GM11168 (cell line): ENCODE measurements around the gene NFS1.
"Not testable (repeated sequence)": the region's sequence is repeated elsewhere in the genome, so short reads cannot be mapped to it uniquely, and the experiment has no call there.

Source experiments
- in situ Hi-C: fragments of 300-500 bp; cut with MboI; formaldehyde crosslinking; loops from one replicate; pipeline ENCODE4 v1.12.0; 2022; ENCODE audit warnings: low sequenced_read_pairs; ENCODE audit not compliant: unreplicated experiment

Gene NFS1

GRCh38 chr20:35710884-35711587 is 11.9 kb upstream of the NFS1 start:
- in situ Hi-C loops, result no loop called here

- in situ Hi-C loops, result no loop called here
Observed at GRCh38 chr20:35710039-35710438, 10.9 kb upstream of the NFS1 start.

- in situ Hi-C loops, result no loop called here
Observed at GRCh38 chr20:35709259-35709658, 10.1 kb upstream of the NFS1 start.

- in situ Hi-C loops, result no loop called here
Observed at GRCh38 chr20:35708502-35708901, 9.3 kb upstream of the NFS1 start.

DNA sequence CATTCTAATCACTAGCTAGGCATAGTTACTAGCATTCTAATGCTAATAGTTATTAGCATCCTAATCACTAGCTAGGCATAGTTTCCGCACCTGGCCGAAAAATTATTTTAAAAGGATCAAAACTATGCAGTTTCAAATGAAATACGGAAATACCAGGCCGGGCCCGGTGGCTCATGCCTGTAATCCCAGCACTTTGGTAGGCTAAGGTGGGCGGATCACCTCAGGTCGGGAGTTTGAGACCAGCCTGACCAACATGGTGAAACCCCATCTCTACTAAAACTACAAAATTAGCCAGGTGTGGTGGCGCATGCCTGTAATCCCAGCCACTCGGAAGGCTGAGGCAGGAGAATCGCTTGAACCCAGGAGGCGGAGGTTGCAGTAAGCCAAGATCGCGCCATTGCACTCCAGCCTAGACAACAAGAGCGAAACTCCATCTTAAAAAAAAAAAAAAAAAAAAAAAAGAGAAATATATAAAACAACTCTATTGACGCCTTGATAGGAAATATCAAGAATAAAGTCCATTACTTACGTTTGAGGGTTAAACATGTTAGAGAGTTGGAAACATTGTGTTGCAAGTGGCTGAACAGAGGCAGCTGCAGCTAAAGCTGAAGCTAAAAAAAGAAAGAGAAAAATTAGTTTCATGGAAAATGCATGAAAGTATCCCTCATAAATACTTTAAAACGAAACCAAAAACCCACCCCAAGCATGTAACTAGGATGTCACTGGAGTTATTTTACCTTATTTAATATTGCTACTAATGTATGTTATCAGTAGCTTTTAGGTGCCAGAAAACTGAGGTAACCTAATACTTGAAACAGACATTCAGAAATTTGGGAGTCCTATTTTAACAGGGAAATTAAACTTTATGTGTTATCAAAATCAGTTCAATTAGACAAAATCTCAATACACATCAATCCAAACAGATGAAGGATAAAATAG is 7.7 kb upstream of the NFS1 start:
- in situ Hi-C loops, result not testable (repeated sequence)

DNA sequence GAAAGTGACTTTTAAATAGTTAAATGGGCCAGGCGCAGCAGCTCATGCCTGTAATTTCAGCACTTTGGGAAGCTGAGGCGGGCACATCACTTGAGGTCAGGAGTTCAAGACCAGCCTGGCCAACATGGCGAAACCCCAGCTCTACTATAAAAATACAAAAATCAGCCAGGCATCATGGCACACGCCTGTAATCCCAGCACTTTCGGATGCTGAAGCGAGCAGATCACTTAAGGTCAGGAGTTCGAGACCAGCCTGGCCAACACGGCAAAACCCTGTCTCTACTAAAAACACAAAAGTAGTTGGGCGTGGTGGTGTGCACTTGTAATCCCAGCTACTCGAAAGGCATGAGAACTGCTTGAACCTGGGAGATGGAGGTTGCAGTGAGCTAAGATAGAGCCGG is 6.7 kb upstream of the NFS1 start:
- in situ Hi-C loops, result not testable (repeated sequence)

DNA sequence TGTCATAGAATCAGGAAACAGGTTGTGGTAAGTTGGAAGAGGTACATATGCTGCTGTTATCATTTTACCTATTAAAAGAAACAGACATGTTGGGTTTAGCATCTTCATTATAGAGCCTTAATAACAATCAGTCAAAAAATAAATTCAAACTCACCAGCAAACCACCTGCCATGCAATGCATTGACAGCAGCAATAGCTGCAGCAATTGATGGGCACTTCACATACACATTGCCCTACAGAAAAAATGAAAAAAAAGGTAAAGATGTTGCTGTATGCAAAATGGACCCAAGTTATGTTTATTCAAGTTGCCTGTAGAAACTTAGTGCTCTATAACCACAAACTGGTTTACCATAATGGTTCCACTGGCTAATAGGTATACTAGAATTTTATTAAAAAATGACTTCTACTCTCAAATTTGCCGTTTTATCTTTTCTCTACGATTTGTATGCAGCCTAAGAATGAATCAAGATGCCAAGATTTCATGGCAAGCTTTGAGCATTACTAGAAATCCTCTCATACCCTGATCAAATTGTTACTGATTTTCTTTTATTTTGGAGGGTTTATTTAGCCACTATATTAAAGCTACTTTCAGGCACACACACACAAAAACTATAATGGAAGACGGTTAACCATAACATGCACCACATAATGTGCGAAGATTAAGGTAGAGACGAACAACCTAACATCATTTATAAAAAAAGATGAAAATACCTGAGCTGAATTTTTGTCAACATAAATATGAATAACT is 5.5 kb upstream of the NFS1 start:
- in situ Hi-C loops, result no loop called here

DNA sequence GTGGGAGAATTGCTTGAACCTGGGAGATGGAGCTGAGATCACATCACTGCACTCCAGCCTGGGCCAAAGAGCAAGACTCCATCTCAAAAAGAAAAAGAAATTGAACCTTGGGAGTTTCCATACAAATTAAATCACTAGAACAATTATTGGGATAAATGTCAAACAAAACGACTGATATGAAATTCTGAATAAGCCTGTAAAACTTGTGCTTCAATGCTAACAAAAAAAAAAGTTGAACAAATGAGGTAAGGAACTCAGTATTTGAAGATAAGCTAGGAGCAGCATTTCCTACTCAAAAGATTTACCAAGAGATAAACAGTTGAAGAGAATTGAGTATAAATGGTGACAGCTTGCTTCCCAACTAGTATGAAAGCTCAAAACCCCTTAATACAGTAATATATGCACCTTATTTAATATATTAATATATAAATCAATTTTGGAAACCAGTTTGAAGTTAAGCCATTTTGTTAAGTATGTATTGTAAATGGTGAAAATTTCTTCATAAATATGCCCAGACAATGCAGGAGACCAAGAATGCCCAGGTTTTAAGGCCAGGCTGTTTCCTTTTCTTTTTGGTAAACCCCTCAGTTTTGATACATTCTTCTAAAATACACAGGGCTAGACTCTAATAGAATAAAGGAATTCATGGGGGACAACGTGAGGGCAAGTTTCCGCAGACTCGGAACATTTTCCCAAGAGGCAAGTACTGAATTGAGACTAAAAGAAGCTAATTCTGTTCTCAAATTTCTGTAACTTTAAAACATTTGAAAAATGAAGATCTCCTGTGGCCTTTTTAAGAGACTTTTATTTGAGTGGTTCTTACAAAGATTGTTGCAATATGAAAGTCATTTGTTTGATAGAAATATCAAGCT is 3.9 kb upstream of the NFS1 start:
- in situ Hi-C loops, result no loop called here

DNA sequence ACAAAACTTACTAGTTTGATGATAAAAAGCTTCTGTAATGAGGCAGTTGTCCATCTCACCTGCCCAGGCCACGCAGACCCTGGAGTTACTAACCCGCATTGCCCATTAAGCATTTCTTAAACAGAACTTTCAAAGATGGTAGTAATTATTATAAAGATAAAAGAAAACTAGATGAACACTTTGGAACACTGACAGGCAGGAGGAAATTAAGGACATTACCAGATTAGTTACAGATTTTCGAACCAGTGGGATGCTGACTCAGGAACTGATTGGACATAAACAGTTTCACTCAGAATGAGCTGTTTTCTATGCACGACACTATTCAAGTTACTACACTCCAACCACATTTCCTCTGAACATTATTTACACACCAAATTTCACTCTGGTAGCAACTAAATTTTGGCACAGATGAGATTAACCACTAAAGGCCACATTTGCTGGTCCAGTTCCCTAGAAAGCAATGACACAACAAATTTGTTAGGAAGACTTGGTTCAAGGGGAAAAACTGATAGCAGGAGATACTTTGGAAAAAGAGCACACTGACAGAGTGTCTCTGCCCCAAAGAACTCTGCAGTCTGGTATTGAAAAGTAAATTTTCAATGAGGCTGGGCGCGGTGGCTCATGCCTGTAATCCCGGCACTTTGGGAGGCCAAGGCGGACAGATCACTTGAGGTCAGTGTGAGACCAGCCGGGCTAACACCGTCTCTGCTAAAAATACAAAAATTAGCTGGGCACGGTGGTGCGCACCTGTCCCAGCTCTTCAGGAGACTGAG is 3.1 kb upstream of the NFS1 start:
- in situ Hi-C loops, result no loop called here

DNA sequence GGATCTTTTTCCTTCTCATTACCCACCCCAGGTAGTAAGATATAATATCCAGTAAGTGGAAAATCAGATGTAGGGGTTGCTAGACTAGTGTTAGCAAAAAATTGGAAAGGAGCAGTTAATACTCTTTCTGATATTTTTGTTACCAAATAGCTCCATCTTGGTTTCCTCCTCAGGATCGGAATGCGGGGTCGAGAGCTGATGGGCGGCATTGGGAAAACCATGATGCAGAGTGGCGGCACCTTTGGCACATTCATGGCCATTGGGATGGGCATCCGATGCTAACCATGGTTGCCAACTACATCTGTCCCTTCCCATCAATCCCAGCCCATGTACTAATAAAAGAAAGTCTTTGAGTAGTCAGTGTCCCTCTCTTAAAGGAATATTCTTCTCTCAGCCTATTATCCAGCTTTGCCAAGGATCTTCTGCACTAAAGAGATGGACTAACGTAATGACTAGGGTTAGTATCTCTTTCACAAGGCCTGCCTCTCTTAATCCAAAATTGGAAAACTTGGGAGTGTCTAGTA is 1.5 kb upstream of the NFS1 start:
- in situ Hi-C loops, result no loop called here

- in situ Hi-C loops, result loop anchor here (10.0 kb wide), 1 partner anchor 235 kb away; no protein-coding TSS in a partner anchor
Observed at GRCh38 chr20:35699957-35700624, 939 bp upstream of the NFS1 start.

DNA sequence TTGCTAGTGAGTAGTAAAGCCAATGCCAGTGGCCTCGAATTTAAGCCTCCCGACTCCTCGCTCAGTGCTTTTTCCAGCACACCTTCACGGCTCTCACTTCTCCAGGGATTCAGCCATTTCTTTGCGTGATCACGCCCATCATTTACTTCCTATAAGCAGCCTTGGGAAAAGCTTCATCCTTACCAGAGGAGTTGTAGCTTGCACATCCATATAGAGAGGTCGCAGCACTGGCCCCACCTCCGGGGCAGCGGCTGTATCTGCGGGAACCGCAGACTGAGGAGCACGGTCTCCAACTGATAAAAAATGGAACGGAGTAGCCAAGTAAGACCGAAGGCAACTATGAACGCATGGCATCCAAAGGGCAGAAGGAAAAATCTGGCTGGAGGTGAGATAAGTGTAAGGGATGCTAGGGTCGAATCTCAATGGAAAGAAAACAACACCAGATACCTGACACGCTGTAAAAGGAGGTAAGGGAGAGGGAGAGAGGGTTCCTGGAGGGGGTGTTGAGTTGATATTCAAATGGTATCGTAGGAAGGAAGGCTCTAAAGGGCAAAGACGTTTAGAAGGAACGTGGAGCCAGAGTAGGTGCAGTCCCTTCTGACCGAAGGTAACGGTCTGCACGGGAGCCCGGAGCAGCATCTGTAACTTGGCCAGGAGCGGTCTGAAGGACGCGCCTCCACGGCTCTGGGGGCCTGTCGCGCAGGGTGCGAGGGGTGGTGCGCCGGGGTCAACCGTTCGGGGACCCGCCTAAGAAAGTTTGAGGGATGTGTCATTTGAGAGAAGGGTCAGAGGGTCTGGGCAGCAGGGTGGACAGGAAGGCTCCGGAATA is 640 bp downstream of the NFS1 start:
- in situ Hi-C loops, result loop anchor here (10.0 kb wide), 1 partner anchor 234 kb away; no protein-coding TSS in a partner anchor

DNA sequence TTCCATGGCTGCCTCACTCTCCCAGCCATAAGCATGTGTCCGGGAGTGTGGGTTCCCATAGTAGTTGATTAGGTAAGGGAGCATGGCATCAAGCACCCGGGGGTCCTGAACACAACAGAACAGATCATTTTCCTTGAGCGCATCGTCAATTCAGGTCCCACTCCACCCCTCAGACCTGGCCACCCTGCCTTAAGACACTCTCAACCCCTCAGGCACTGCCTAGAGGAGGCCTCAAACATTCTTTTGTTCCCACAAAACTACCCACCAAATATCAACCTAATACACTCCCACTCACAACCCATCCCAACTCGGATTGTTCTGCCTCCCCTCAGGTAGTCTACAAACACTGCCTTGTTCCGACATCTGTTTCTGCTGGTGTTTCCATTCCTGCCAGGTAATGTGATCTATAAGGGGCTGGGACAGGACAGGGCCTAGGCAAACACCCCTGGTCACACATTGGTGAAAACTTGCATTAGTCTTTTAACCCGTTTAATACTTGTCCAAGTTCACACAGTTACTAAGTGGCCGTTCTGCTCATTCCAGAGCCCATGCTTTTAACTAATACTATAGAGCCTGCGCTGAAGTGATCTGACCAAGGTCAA is 1.4 kb downstream of the NFS1 start:
- in situ Hi-C loops, result loop anchor here (10.0 kb wide), 1 partner anchor 233 kb away; no protein-coding TSS in a partner anchor

DNA sequence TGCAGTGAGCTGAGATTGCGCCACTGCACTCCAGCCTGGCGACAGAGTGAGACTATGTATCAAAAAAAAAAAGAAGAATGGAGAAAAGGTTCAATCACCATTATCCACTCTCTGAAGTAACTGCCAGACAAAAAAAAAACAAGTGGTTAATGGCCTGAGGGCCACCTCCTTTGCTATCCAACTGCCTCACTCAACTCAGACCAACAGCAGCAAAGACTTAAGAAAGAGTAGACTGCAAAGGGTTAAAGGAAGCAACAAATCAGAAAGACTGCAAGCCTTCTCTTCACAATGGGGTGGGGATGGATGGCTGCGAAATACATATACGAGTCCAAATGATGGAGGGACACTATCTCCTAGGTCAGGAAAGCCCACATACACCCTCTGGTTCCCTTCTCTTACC is 3.2 kb downstream of the NFS1 start:
- in situ Hi-C loops, result loop anchor here (10.0 kb wide), 1 partner anchor 231 kb away; no protein-coding TSS in a partner anchor

DNA sequence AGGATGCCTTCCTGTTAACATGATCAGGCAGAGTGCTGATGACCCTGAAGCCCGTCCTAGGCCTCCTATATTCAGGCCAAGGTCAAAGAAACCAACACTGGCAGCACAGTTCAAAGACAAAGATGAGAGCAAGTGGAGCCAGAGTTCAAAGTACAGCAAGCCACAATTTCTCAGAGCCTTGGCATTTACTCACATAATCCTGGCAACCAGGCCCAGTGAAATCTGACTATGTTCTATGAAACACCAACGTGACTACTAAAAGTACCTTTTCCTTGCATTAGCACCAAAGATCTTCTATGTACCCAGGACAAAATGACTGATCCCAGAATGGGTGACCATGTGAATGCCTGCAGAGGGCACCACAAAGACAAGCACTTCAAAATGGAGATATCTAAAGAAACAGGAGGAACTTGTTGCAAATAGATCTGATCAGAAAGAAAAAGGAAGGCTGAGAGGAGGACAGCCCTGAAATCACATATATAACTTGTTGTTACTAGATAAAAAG is 3.9 kb downstream of the NFS1 start:
- in situ Hi-C loops, result loop anchor here (10.0 kb wide), 1 partner anchor 230 kb away; no protein-coding TSS in a partner anchor

DNA sequence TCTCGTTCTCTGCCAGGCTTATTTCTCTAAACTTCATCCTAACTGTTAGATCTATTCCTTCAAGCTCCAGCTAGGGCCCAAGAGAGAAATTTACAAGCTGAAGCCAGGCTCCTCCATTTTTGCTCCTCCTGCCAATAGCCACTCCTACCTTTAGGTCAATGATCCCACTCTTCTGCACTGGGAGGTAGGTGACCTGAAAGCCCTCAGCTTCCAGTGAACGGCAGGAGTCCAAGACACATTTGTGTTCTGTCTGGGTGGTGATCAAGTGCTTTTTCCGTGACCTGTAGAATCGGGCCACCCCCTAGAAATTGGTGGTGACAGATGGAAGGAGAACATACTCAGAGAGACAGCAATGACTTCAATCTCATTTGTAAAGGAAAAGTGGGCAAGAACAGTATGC is 8.9 kb downstream of the NFS1 start:
- in situ Hi-C loops, result loop anchor here (10.0 kb wide), 1 partner anchor 225 kb away; no protein-coding TSS in a partner anchor
